GM11168 (cell line): ENCODE data around the gene CDKN1C.

ENCODE experiments used
- in situ Hi-C: fragments of 300-500 bp; cut with MboI; formaldehyde crosslinking; loops from one replicate; pipeline ENCODE4 v1.12.0; 2022; ENCODE audit warnings: low sequenced_read_pairs; ENCODE audit not compliant: unreplicated experiment

The CDKN1C gene

DNA sequence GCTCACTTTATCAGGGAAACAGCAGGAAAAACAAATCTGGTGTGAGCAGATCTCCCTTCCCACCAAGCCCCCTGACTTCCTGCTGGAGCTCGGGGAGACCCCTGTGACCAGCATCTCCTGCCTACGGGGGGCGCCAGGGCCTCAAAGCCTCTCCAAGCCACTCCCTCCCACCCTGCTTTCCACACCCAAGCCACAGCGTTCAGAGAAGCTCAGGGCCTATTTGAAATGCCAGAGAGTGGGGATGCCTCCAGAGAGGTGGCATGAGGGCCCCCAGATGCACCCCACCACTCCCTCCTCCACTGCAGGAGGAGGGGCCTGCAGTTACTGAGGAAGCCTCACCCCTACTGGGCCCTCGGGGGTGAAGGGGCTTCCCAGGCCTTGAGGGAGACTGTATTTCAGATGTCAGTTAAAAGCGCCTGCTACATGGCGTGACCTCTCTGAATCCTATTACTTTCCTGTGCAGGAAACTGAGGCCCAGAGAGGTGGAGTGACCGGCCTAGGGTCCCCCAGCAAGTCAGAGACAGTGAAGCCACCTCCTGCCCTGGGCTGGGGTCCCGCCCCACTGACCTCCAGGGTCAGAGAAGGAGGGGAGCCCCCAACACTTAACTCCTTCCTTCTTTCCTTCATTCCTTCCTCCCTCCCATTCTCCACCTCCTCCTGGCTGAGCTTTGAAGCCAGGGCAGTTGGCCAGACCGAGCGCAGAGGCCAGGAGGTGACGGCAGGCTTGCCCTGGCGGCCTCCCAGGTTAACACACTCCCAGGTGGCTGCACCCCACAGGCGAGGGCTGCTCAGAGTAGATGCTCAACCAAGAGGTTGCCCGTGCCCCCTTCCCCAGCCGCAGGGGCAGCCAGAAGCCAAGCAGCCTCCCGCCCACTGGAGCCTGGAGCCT lies 6.0 kb upstream of the CDKN1C start:
- in situ Hi-C loops = loop anchor here (10.0 to 25.0 kb wide), 2 partner anchors 467 to 604 kb away; no protein-coding TSS in a partner anchor

GRCh38 chr11:2890466-2891294 lies 5.1 kb upstream of the CDKN1C start:
- in situ Hi-C loops = loop anchor here (10.0 to 25.0 kb wide), 2 partner anchors 466 to 603 kb away; no protein-coding TSS in a partner anchor

GRCh38 chr11:2889362-2890273 lies 4.0 kb upstream of the CDKN1C start:
- in situ Hi-C loops = loop anchor here (5.0 to 25.0 kb wide), 3 partner anchors 357 to 602 kb away; no protein-coding TSS in a partner anchor

GRCh38 chr11:2888266-2888968 lies 2.8 kb upstream of the CDKN1C start:
- in situ Hi-C loops = loop anchor here (5.0 to 25.0 kb wide), 2 partner anchors 356 to 601 kb away; no protein-coding TSS in a partner anchor

- in situ Hi-C loops = loop anchor here (5.0 to 25.0 kb wide), 2 partner anchors 355 to 600 kb away; no protein-coding TSS in a partner anchor
These were observed 2.1 kb upstream of the CDKN1C start for GRCh38 chr11:2887515-2888195.

DNA sequence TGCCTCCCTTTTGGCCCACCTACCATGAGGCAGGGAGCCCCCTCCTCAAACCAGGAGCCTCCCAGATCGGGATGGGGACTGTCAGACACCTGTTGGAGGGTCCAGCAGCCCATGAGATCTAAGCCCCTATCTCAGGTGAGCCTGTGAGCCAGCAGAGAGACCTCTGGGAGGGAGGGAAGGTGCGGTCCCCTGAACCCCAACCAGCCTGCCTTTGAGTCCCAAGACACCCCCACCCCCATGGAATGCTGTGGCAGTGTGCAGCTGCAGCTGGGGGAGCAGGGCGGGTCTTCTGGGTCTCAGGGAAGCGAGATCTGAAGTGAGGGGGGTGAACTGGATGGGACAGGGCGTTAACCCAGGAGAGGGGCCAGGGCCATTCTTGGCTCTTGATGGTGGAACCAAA lies 1.4 kb upstream of the CDKN1C start:
- in situ Hi-C loops = loop anchor here (5.0 to 25.0 kb wide), 2 partner anchors 355 to 600 kb away; no protein-coding TSS in a partner anchor

- in situ Hi-C loops = loop anchor here (5.0 to 25.0 kb wide), 2 partner anchors 354 to 599 kb away; no protein-coding TSS in a partner anchor
These were observed 768 bp upstream of the CDKN1C start for GRCh38 chr11:2886191-2886894.

- in situ Hi-C loops = loop anchor here (5.0 to 25.0 kb wide), 2 partner anchors 353 to 598 kb away; no protein-coding TSS in a partner anchor
These were observed 428 bp downstream of the CDKN1C start for GRCh38 chr11:2885017-2885677.

DNA sequence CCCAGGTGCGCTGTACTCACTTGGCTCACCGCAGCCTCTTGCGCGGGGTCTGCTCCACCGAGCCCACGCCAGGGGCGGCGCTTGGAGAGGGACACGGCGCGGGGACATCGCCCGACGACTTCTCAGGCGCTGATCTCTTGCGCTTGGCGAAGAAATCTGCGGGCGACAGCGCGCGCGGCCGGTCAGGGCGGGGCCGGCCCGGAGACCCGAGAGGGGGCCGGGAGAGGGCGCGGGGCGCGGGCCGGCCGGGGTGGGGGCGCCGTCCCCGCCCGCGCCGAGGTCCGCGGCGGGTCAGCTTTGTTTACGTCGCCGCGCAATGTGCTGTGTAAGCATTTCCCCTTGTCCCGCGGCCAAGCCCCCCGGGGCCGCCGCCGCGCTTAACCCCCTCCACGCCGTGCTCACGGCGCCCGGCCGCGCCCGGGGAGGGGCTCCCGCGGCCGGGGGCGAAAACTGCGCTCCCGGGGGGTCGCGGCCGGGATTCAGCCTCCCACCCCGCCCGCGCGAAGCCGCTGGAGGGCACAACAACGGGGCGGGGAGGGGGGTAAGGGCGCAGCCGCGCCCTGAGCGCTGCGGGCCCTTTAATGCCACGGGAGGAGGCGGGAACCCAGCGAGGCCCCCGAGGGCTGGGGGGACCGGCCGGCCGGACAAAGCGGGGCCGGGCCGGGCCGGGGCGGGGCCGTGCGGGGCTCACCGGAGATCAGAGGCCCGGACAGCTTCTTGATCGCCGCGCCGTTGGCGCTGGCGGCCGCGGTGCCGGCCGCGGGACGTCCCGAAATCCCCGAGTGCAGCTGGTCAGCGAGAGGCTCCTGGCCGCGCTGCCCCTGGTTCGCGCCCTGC lies 1.4 kb downstream of the CDKN1C start:
- in situ Hi-C loops = loop anchor here (25.0 kb wide), 1 partner anchor 597 kb away; no protein-coding TSS in a partner anchor

- in situ Hi-C loops = loop anchor here (25.0 kb wide), 1 partner anchor 596 kb away; no protein-coding TSS in a partner anchor
These were observed 2.0 kb downstream of the CDKN1C start for GRCh38 chr11:2883640-2883978.

DNA sequence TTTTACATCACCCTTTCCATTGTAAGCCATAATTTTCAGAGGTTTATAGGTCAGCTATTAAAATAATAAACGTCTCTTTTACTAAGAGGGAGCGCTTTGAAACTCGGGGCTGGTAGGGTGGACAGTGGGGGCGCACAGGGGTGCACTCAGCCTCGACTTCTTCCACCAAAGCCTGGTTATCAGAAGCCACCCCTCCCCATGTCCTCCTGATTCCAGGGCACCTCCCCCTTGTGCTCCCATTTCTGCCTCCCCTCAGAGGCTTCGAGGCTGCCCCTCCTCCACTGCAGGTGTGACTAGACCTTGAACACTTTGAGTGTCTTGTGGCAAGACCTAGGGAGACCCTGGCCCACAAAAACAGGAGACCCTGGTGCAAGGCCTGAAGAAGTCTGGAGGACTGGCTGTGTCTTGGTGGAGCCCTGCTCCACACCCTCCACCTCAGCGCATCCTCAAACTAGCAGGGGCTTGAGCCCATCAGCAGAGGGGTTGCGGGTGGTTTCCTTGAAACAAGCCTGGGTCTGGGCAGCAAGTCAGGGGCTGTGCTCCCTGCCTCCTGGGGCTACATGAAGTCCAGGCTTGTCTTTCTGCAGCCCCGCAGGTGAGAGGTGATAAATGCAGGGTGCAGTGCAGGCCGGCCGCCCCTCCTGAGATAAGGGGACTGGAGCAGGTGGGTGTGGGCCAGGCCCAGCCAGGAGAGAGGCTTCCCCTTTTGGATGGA lies 3.0 kb downstream of the CDKN1C start:
- in situ Hi-C loops = loop anchor here (25.0 kb wide), 1 partner anchor 595 kb away; no protein-coding TSS in a partner anchor

DNA sequence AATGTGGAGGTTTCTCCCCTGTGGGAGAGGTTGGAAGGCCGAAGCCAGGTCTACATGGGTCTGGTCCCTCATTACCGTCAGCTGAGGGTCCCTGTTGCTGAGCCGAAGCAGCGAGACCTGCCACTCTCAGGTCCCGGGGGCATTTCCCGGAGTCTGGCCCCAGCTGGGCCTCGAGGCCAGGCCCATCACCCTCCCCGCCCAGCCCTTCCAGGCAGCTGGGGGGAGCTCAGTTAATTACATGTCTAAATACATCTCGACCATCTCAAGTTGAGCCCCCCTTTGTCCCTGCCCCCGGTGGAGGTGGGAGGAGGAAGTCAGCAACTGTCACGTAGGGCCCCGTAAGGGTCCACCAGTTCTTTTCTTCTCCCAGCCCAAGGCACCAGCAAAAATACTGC lies 3.6 kb downstream of the CDKN1C start:
- in situ Hi-C loops = loop anchor here (25.0 kb wide), 1 partner anchor 595 kb away; no protein-coding TSS in a partner anchor

GRCh38 chr11:2881076-2881980 lies 4.2 kb downstream of the CDKN1C start:
- in situ Hi-C loops = loop anchor here (25.0 kb wide), 1 partner anchor 594 kb away; no protein-coding TSS in a partner anchor

DNA sequence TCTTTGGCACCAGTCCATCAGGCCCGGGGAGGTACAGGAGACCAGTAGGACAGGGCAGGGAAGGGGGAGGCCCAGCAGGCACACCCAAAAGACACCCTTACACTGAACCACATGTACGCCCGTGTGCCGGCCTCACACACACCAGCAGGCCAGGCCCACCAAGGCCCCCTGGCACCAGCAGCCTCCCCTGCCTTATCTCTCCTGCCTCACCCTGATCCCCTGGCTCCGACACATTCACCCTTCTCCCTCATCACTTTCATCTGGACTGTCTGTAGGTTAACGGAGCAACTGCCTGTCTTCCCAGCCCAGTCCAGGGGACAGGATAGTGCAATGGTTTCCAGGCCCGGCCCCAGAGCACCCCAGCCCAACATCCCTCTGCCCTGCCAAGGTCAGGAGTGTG lies 4.9 kb downstream of the CDKN1C start:
- in situ Hi-C loops = loop anchor here (25.0 kb wide), 1 partner anchor 593 kb away; no protein-coding TSS in a partner anchor
